Measurements from ENCODE around the gene TMEM82.
A peak's percentile ranks its signal among the peaks of the same experiment; 100 is the strongest.

The TMEM82 gene

GRCh38 chr1:15723631-15724246 lies 18.6 kb upstream of the TMEM82 start:
- no peaks in the 10 kb centered on the region for H3K4me1 ChIP-seq (ENCODE audit: control insufficient read depth, insufficient read depth, low read length)
- no peak overlapping the region for H3K4me3 ChIP-seq (ENCODE audit: low read depth, low read length)
- TF ChIP-seq GFI1B (tag by site-specific recombination; IDR thresholded peaks at IDR 0.05) (no peak), REST (tag by site-specific recombination; IDR thresholded peaks at IDR 0.05) (no peak), PBX3 (CRISPR knock-in tag; IDR thresholded peaks at IDR 0.05) (no peak), ZNF366 (tag by site-specific recombination; conservative IDR thresholded peaks at IDR 0.05) (no peak), TRIM28 (IDR thresholded peaks at IDR 0.05; ENCODE audit: borderline replicate concordance, low read length) (no peak)
- H3K36me3 ChIP-seq (ENCODE audit: control insufficient read depth in 2 of 2, insufficient read depth in 1 of 2, low read length in 2 of 2), result peaks cover 4 to 90% of the 10 kb centered on the region in 2 experiments; a peak in 1 of 3 replicates
- ChIA-PET CTCF (no interaction called here), POLR2A (interaction anchor here (0.6 to 0.7 kb wide), 2 partner anchors 16 to 640 kb away, joined by 3 to 4 read pairs; no protein-coding TSS in a partner anchor)
- H3K9me3 ChIP-seq (ENCODE audit: control insufficient read depth, insufficient read depth, low read depth, low read length), result no peaks in the 10 kb centered on the region
- H3K27ac ChIP-seq (ENCODE audit: extremely low read depth, low read depth, low read length), result no peak overlapping the region

GRCh38 chr1:15724949-15725880 lies 17.1 kb upstream of the TMEM82 start:
- H3K27ac ChIP-seq (ENCODE audit: extremely low read depth, low read depth, low read length), result no peak overlapping the region
- ChIA-PET POLR2A (no interaction called here), CTCF (no interaction called here)
- H3K9me3 ChIP-seq (ENCODE audit: control insufficient read depth, insufficient read depth, low read depth, low read length), result no peaks in the 10 kb centered on the region
- TF ChIP-seq MEIS1 (CRISPR knock-in tag; IDR thresholded peaks at IDR 0.05; ENCODE audit: borderline replicate concordance), result no peak
- TF ChIP-seq ZIC2 (tag by site-specific recombination; IDR thresholded peaks at IDR 0.05), result peak; percentile 78
- peaks cover 4 to 89% of the 10 kb centered on the region in 2 experiments; a peak in 1 of 3 replicates for H3K36me3 ChIP-seq (ENCODE audit: control insufficient read depth in 2 of 2, insufficient read depth in 1 of 2, low read length in 2 of 2)
- no peak overlapping the region for H3K4me3 ChIP-seq (ENCODE audit: low read depth, low read length)
- no peaks in the 10 kb centered on the region for H3K4me1 ChIP-seq (ENCODE audit: control insufficient read depth, insufficient read depth, low read length)

- no peak overlapping the region for H3K27ac ChIP-seq (ENCODE audit: extremely low read depth, low read depth, low read length)
- TF ChIP-seq ZFHX2 (tag by site-specific recombination; conservative IDR thresholded peaks at IDR 0.05) (no peak), ZNF555 (tag by site-specific recombination; conservative IDR thresholded peaks at IDR 0.05) (no peak), ZNF366 (tag by site-specific recombination; conservative IDR thresholded peaks at IDR 0.05) (no peak), ZBTB20 (tag by site-specific recombination; IDR thresholded peaks at IDR 0.05) (no peak), ZNF19 (tag by site-specific recombination; IDR thresholded peaks at IDR 0.05; ENCODE audit: low read depth) (no peak), ZFP41 (tag by site-specific recombination; IDR thresholded peaks at IDR 0.05; ENCODE audit: borderline replicate concordance) (no peak), BCL11B (tag by site-specific recombination; IDR thresholded peaks at IDR 0.05; ENCODE audit: low read depth) (no peak), ZNF626 (tag by site-specific recombination; IDR thresholded peaks at IDR 0.05) (no peak), ZNF776 (tag by site-specific recombination; IDR thresholded peaks at IDR 0.05; ENCODE audit: borderline replicate concordance) (no peak), ZNF747 (tag by site-specific recombination; IDR thresholded peaks at IDR 0.05) (no peak), ZNF501 (tag by site-specific recombination; IDR thresholded peaks at IDR 0.05) (no peak), ZNF544 (tag by site-specific recombination; IDR thresholded peaks at IDR 0.05) (no peak), ZBTB44 (tag by site-specific recombination; IDR thresholded peaks at IDR 0.05) (no peak), ZNF311 (tag by site-specific recombination; IDR thresholded peaks at IDR 0.05; ENCODE audit: borderline replicate concordance) (no peak)
- no peak overlapping the region for H3K4me3 ChIP-seq (ENCODE audit: low read depth, low read length)
- no peaks in the 10 kb centered on the region for H3K4me1 ChIP-seq (ENCODE audit: control insufficient read depth, insufficient read depth, low read length)
- ChIA-PET POLR2A (no interaction called here), CTCF (interaction anchor here (0.9 kb wide), 1 partner anchor 15 kb away, joined by 4 read pairs; no protein-coding TSS in a partner anchor)
- H3K36me3 ChIP-seq (ENCODE audit: control insufficient read depth in 2 of 2, insufficient read depth in 1 of 2, low read length in 2 of 2), result peaks cover 4 to 91% of the 10 kb centered on the region in 2 experiments; a peak in 1 of 3 replicates
- H3K9me3 ChIP-seq (ENCODE audit: control insufficient read depth, insufficient read depth, low read depth, low read length), result no peaks in the 10 kb centered on the region
Measured at GRCh38 chr1:15726508-15726907, 15.8 kb upstream of the TMEM82 start.
